Activated CD4-positive, alpha-beta T cell treated with anti-CD3 and anti-CD28 coated beads, Interleukin-2, Interleukin-6, amounts not matched to agents 100 ng/mL and 50 ng/mL, durations not matched to agents 16 hours and 8 hours (primary cell): ENCODE data around the gene PDSS2.
"Not testable (repeated sequence)": the region's sequence is repeated elsewhere in the genome, so short reads cannot be mapped to it uniquely, and the experiment has no call there.

ENCODE experiments used
- DNase-seq: peaks from one replicate; pipeline ENCODE4 v3.0.0-alpha.2; 2020

PDSS2 gene

GRCh38 chr6:107315114-107315513 is 144.2 kb downstream of the PDSS2 start:
- no peak for DNase-seq

- no peak for DNase-seq
Observed at GRCh38 chr6:107314531-107314939, 144.8 kb downstream of the PDSS2 start.

- DNase-seq = no peak
Observed at GRCh38 chr6:107313776-107314175, 145.6 kb downstream of the PDSS2 start.

- DNase-seq = no peak
Observed at GRCh38 chr6:107310362-107310761, 149.0 kb downstream of the PDSS2 start.

GRCh38 chr6:107308677-107309076 is 150.7 kb downstream of the PDSS2 start:
- no peak for DNase-seq

GRCh38 chr6:107305994-107306393 is 153.4 kb downstream of the PDSS2 start:
- DNase-seq = not testable (repeated sequence)

- no peak for DNase-seq
Observed at GRCh38 chr6:107305391-107305790, 154.0 kb downstream of the PDSS2 start.

- peak; percentile 24 for DNase-seq
Observed at GRCh38 chr6:107304421-107305025, 154.8 kb downstream of the PDSS2 start.

- no peak for DNase-seq
Observed at GRCh38 chr6:107293350-107293749, 166.0 kb downstream of the PDSS2 start.

GRCh38 chr6:107292715-107293271 is 166.6 kb downstream of the PDSS2 start:
- no peak for DNase-seq

GRCh38 chr6:107290491-107290890 is 168.9 kb downstream of the PDSS2 start:
- DNase-seq = no peak

- DNase-seq = not testable (repeated sequence)
Observed at GRCh38 chr6:107289258-107289657, 170.1 kb downstream of the PDSS2 start.

- not testable (repeated sequence) for DNase-seq
Observed at GRCh38 chr6:107285683-107286082, 173.7 kb downstream of the PDSS2 start.

GRCh38 chr6:107284805-107285204 is 174.6 kb downstream of the PDSS2 start:
- DNase-seq = no peak

- DNase-seq = no peak
Observed at GRCh38 chr6:107280791-107281190, 178.6 kb downstream of the PDSS2 start.

- DNase-seq = not testable (repeated sequence)
Observed at GRCh38 chr6:107280001-107280400, 179.4 kb downstream of the PDSS2 start.

GRCh38 chr6:107275330-107275865 is 184.0 kb downstream of the PDSS2 start:
- no peak for DNase-seq

GRCh38 chr6:107274288-107274687 is 185.1 kb downstream of the PDSS2 start:
- no peak for DNase-seq

- DNase-seq = no peak
Observed at GRCh38 chr6:107272246-107272645, 187.1 kb downstream of the PDSS2 start.

GRCh38 chr6:107271208-107271790 is 188.1 kb downstream of the PDSS2 start:
- no peak for DNase-seq

GRCh38 chr6:107267634-107268033 is 191.7 kb downstream of the PDSS2 start:
- no peak for DNase-seq

GRCh38 chr6:107267006-107267405 is 192.4 kb downstream of the PDSS2 start:
- no peak for DNase-seq

- DNase-seq = no peak
Observed at GRCh38 chr6:107266563-107266962, 192.8 kb downstream of the PDSS2 start.

- no peak for DNase-seq
Observed at GRCh38 chr6:107264357-107264840, 195.0 kb downstream of the PDSS2 start.
